ENCODE results near the gene CFB.

Gene CFB

GRCh38 chr6:31940256-31940664 lies 5.6 kb upstream of the CFB start:
- no peak for TF ChIP-seq CTCF (conservative IDR thresholded peaks at IDR 0.05; ENCODE audit: control insufficient read depth, insufficient read depth, low read depth, low read length)
- H3K4me3 ChIP-seq (ENCODE audit: control insufficient read depth, low read depth, low read length): no peak overlapping the region
- peak; percentile 34 for DNase-seq (ENCODE audit: low read depth)

GRCh38 chr6:31943742-31944141 lies 2.2 kb upstream of the CFB start:
- DNase-seq (ENCODE audit: low read depth): no peak
- no peak for TF ChIP-seq CTCF (conservative IDR thresholded peaks at IDR 0.05; ENCODE audit: control insufficient read depth, insufficient read depth, low read depth, low read length)
- no peak overlapping the region for H3K4me3 ChIP-seq (ENCODE audit: control insufficient read depth, low read depth, low read length)

- peak overlapping the region; percentile 36 for H3K4me3 ChIP-seq (ENCODE audit: control insufficient read depth, low read depth, low read length)
- no peak for TF ChIP-seq CTCF (conservative IDR thresholded peaks at IDR 0.05; ENCODE audit: control insufficient read depth, insufficient read depth, low read depth, low read length)
- DNase-seq (ENCODE audit: low read depth): no peak
Observed at GRCh38 chr6:31945154-31945506, 765 bp upstream of the CFB start.

GRCh38 chr6:31946370-31946885 lies 533 bp downstream of the CFB start:
- TF ChIP-seq CTCF (conservative IDR thresholded peaks at IDR 0.05; ENCODE audit: control insufficient read depth, insufficient read depth, low read depth, low read length): no peak
- H3K4me3 ChIP-seq (ENCODE audit: control insufficient read depth, low read depth, low read length): no peak overlapping the region
- no peak for DNase-seq (ENCODE audit: low read depth)

GRCh38 chr6:31947070-31947675 lies 1.3 kb downstream of the CFB start:
- no peak for TF ChIP-seq CTCF (conservative IDR thresholded peaks at IDR 0.05; ENCODE audit: control insufficient read depth, insufficient read depth, low read depth, low read length)
- no peak for DNase-seq (ENCODE audit: low read depth)
- H3K4me3 ChIP-seq (ENCODE audit: control insufficient read depth, low read depth, low read length): no peak overlapping the region

GRCh38 chr6:31947864-31948263 lies 2.0 kb downstream of the CFB start:
- no peak for TF ChIP-seq CTCF (conservative IDR thresholded peaks at IDR 0.05; ENCODE audit: control insufficient read depth, insufficient read depth, low read depth, low read length)
- DNase-seq (ENCODE audit: low read depth): no peak
- no peak overlapping the region for H3K4me3 ChIP-seq (ENCODE audit: control insufficient read depth, low read depth, low read length)

GRCh38 chr6:31948306-31948705 lies 2.4 kb downstream of the CFB start:
- no peak for DNase-seq (ENCODE audit: low read depth)
- H3K4me3 ChIP-seq (ENCODE audit: control insufficient read depth, low read depth, low read length): no peak overlapping the region
- no peak for TF ChIP-seq CTCF (conservative IDR thresholded peaks at IDR 0.05; ENCODE audit: control insufficient read depth, insufficient read depth, low read depth, low read length)
